DOHH2 (cell line): Measurements from ENCODE around the gene EPB41L2.

Experiments used
- H3F3A ChIP-seq: fragments of 200-600 bp; sonication (generic), shearing (Covaris generic); 2 replicates; pipeline ENCODE4 v1.6.0; 2016; ENCODE audit warnings: antibody characterized with exemption, mild to moderate bottlenecking; ENCODE audit not compliant: control insufficient read depth, insufficient read depth
- H3K27ac ChIP-seq: fragments of 200-600 bp; sonication (generic); 2 replicates; pipeline ENCODE4 v1.5.1; 2014; ENCODE audit warnings: low read depth, mild to moderate bottlenecking, low read length, moderate library complexity
- H3K27me3 ChIP-seq: fragments of 200-600 bp; sonication (generic); 2 replicates; pipeline ENCODE4 v1.6.1; 2014; ENCODE audit warnings: mild to moderate bottlenecking, low read length, mixed read lengths; ENCODE audit not compliant: control insufficient read depth
- H3K36me3 ChIP-seq: fragments of 200-600 bp; sonication (generic); 2 replicates; pipeline ENCODE4 v1.6.1; 2014; ENCODE audit warnings: mild to moderate bottlenecking, low read length, moderate library complexity, mixed read lengths; ENCODE audit not compliant: control insufficient read depth
- H3K4me1 ChIP-seq: fragments of 200-600 bp; sonication (generic); 2 replicates; pipeline ENCODE4 v1.6.1; 2014; ENCODE audit warnings: mild to moderate bottlenecking, low read length, mixed read lengths; ENCODE audit not compliant: control insufficient read depth
- H3K4me2 ChIP-seq: fragments of 200-600 bp; sonication (generic); 2 replicates; pipeline ENCODE4 v1.6.0; 2014; ENCODE audit warnings: mild to moderate bottlenecking, low read length, moderate library complexity
- H3K4me3 ChIP-seq: fragments of 200-600 bp; sonication (generic); 2 replicates; pipeline ENCODE4 v1.5.1; 2014; ENCODE audit warnings: mild to moderate bottlenecking, low read length, mixed read lengths
- H3K79me2 ChIP-seq: fragments of 200-600 bp; sonication (generic); 2 replicates; pipeline ENCODE4 v1.6.1; 2014; ENCODE audit warnings: mild to moderate bottlenecking, low read length, mixed read lengths; ENCODE audit not compliant: control insufficient read depth
- H3K9me2 ChIP-seq: fragments of 200-600 bp; sonication (generic); replicated peaks from 2 replicates; pipeline ENCODE4 v1.6.1; 2014; ENCODE audit warnings: mild to moderate bottlenecking, low read length, mixed read lengths; ENCODE audit not compliant: control insufficient read depth
- H3K9me3 ChIP-seq: fragments of 200-600 bp; sonication (generic); 2 replicates; pipeline ENCODE4 v1.6.1; 2014; ENCODE audit warnings: antibody characterized with exemption, low read length, mixed read lengths; ENCODE audit not compliant: control insufficient read depth, insufficient read depth
- H4K20me1 ChIP-seq: fragments of 200-600 bp; sonication (generic); 2 replicates; pipeline ENCODE4 v1.6.0; 2014; ENCODE audit warnings: low read depth, mild to moderate bottlenecking, antibody characterized with exemption, low read length, moderate library complexity; ENCODE audit not compliant: control insufficient read depth, insufficient read depth
- CTCF ChIP-seq: fragments of 200-600 bp; sonication (generic); IDR thresholded peaks from one replicate; pipeline ENCODE4 v1.5.1; 2014; ENCODE audit warnings: antibody characterized with exemption, mild to moderate bottlenecking, low read depth, low read length; ENCODE audit not compliant: poor library complexity, severe bottlenecking
- EZH2phosphoT487 ChIP-seq: fragments of 200-600 bp; sonication (generic); IDR thresholded peaks from 2 replicates; pipeline ENCODE4 v1.6.1; 2017; ENCODE audit warnings: borderline replicate concordance, mild to moderate bottlenecking, antibody characterized with exemption, low read length, moderate library complexity, mixed read lengths

The EPB41L2 gene

GRCh38 chr6:130962966-130963365, 100.1 kb downstream of the EPB41L2 start:
- Histone ChIP-seq H3K27ac (peak overlapping the region; percentile 85), H3K9me2 (no peaks in the 10 kb centered on the region), H3K27me3 (no peaks in the 10 kb centered on the region), H3F3A (peaks cover 7% of the 10 kb centered on the region), H3K4me3 (peak overlapping the region; percentile 59), H3K4me2 (peak overlapping the region; percentile 51), H3K9me3 (no peaks in the 10 kb centered on the region), H3K79me2 (peaks cover 96% of the 10 kb centered on the region), H3K36me3 (no peaks in the 10 kb centered on the region), H4K20me1 (no peaks in the 10 kb centered on the region; the same call in 1 of the 2 replicates), H3K4me1 (peaks cover 73% of the 10 kb centered on the region)
- TF ChIP-seq EZH2phosphoT487: no peak
- TF ChIP-seq CTCF: no peak

GRCh38 chr6:130961148-130961547, 101.9 kb downstream of the EPB41L2 start:
- Histone ChIP-seq H4K20me1 (no peaks in the 10 kb centered on the region; the same call in 1 of the 2 replicates), H3K4me1 (peaks cover 55% of the 10 kb centered on the region), H3K9me3 (no peaks in the 10 kb centered on the region), H3F3A (peaks cover 7% of the 10 kb centered on the region), H3K36me3 (peaks cover 3% of the 10 kb centered on the region), H3K27ac (no peak overlapping the region), H3K27me3 (no peaks in the 10 kb centered on the region), H3K79me2 (peaks cover 86% of the 10 kb centered on the region), H3K4me3 (no peak overlapping the region), H3K9me2 (no peaks in the 10 kb centered on the region), H3K4me2 (peak overlapping the region; percentile 51)
- no peak for TF ChIP-seq EZH2phosphoT487
- no peak for TF ChIP-seq CTCF

- Histone ChIP-seq H3K36me3 (peaks cover 15% of the 10 kb centered on the region), H3K4me2 (no peak overlapping the region), H4K20me1 (no peaks in the 10 kb centered on the region), H3F3A (peaks cover 7% of the 10 kb centered on the region), H3K9me3 (no peaks in the 10 kb centered on the region), H3K4me1 (peaks cover 43% of the 10 kb centered on the region), H3K27me3 (no peaks in the 10 kb centered on the region), H3K9me2 (no peaks in the 10 kb centered on the region), H3K4me3 (no peak overlapping the region), H3K79me2 (peaks cover 75% of the 10 kb centered on the region), H3K27ac (no peak overlapping the region)
- TF ChIP-seq EZH2phosphoT487 (no peak), CTCF (no peak)
These were observed 103.1 kb downstream of the EPB41L2 start for GRCh38 chr6:130959951-130960350.

- TF ChIP-seq EZH2phosphoT487 (no peak), CTCF (no peak)
- Histone ChIP-seq H3K9me2 (no peaks in the 10 kb centered on the region), H3K4me1 (peaks cover 30% of the 10 kb centered on the region), H4K20me1 (no peaks in the 10 kb centered on the region), H3K36me3 (peaks cover 23% of the 10 kb centered on the region), H3K4me3 (no peak overlapping the region), H3F3A (0 out of 2 replicates have a peak, but pooled peaks cover 2% of the 10 kb centered on the region), H3K79me2 (peaks cover 64% of the 10 kb centered on the region), H3K9me3 (no peaks in the 10 kb centered on the region), H3K4me2 (no peak overlapping the region), H3K27me3 (no peaks in the 10 kb centered on the region), H3K27ac (no peak overlapping the region)
These were observed 104.6 kb downstream of the EPB41L2 start for GRCh38 chr6:130958468-130958867.
